ENCODE data around the gene GPER1. TPM values are rescaled to one million over a fixed set of nuclear protein-coding genes. Genes with fewer than 3 reads are reported as not detected.
A peak's percentile ranks its signal among the peaks of the same experiment; 100 is the strongest.
"Not testable (repeated sequence)": the region's sequence is repeated elsewhere in the genome, so short reads cannot be mapped to it uniquely, and the experiment has no call there.

Gene GPER1
- total RNA-seq (2014; rRNA removed; shearing (Covaris generic)) (22.9 and 34.9 TPM in 2 replicates), total RNA-seq (2022) (44.7 and 75.9 TPM in 2 replicates), Bru-seq, nascent RNA (percentile 58 among the genes with signal in this experiment), BruChase-seq, experiment 1, labeled RNA remaining after a 6-hour chase (percentile 57 among the genes with signal in this experiment), BruChase-seq, experiment 2, labeled RNA remaining after a 2-hour chase (percentile 75 among the genes with signal in this experiment)
- long read RNA-seq, transcript GPER1-205 (3 exons, 1,105 nt): minor isoform, 24 of 170 reads
- long read RNA-seq, transcript GPER1-202 (2 exons, 2,639 nt): minor isoform, 46 of 170 reads
- long read RNA-seq, transcript GPER1-201 (2 exons, 2,778 nt): major isoform, 71 of 170 reads
- long read RNA-seq, partial matches to known transcripts: 17 of 170 reads
- long read RNA-seq, other reads (novel, unspliced or antisense): 12 of 170 reads

- TF ChIP-seq CTCF (conservative IDR thresholded peaks at IDR 0.05; ENCODE audit: low read length) (no peak), EZH2phosphoT487 (IDR thresholded peaks at IDR 0.05; ENCODE audit: borderline replicate concordance, low read depth, low read length) (no peak)
- ChIA-PET POLR2A (interaction anchor here (1.0 kb wide), 1 partner anchor 56 kb away, joined by 3 read pairs; no protein-coding TSS in a partner anchor), CTCF (ENCODE audit: unreplicated experiment) (no interaction called here)
- no peaks in the 10 kb centered on the region for H3K9me2 ChIP-seq (ENCODE audit: insufficient read depth, low read length)
- peak within 1 kb of the TSS; percentile 91 for H3K27ac ChIP-seq (ENCODE audit: low read depth, low read length, poor library complexity, severe bottlenecking)
- H3K9me3 ChIP-seq (ENCODE audit: low read length): no peaks in the 10 kb centered on the region
- peaks cover 28% of the 10 kb centered on the region for H3K79me2 ChIP-seq (ENCODE audit: insufficient read depth, low read depth, low read length)
- H4K20me1 ChIP-seq (ENCODE audit: insufficient read depth, low read length): no peaks in the 10 kb centered on the region
- peaks cover 47% of the 10 kb centered on the region for H3K36me3 ChIP-seq (ENCODE audit: insufficient read depth, low read length)
- H2AFZ ChIP-seq (ENCODE audit: low read length): peak within 1 kb of the TSS; percentile 75; the same call in 1 of the 2 replicates
- peak within 1 kb of the TSS; percentile 76 for H3K4me3 ChIP-seq (ENCODE audit: low read depth, low read length, poor library complexity, severe bottlenecking)
- peak; percentile 38 for DNase-seq (ENCODE audit: low spot score)
- peak within 1 kb of the TSS; percentile 99 for H3K4me2 ChIP-seq (ENCODE audit: low read length)
- H3K4me1 ChIP-seq (ENCODE audit: insufficient read depth, low read length, poor library complexity, severe bottlenecking): peaks cover 49% of the 10 kb centered on the region
- BruUV-seq (replicated peaks): no TSS peak
- intact Hi-C loops (cut with micrococcal nuclease; ENCODE audit: unreplicated experiment): loop anchor here (2.0 to 5.0 kb wide), 2 partner anchors 64 to 419 kb away; no protein-coding TSS in a partner anchor
Measured at GRCh38 chr7:1087952-1088920, at the start of gene GPER1. TSS of gene GPER1 (plus strand) at chr7:1088113. CDS start at chr7:1091729, 3,616 bp downstream.

GRCh38 chr7:1040233-1040632 is 47.7 kb upstream of the GPER1 start:
- H3K4me3 ChIP-seq (ENCODE audit: low read depth, low read length, poor library complexity, severe bottlenecking); H3K36me3 ChIP-seq (ENCODE audit: insufficient read depth, low read length); H2AFZ ChIP-seq (ENCODE audit: low read length); intact Hi-C loops (cut with micrococcal nuclease; ENCODE audit: unreplicated experiment); H3K9me3 ChIP-seq (ENCODE audit: low read length); H3K4me2 ChIP-seq (ENCODE audit: low read length); BruUV-seq (replicated peaks); DNase-seq (ENCODE audit: low spot score); H3K79me2 ChIP-seq (ENCODE audit: insufficient read depth, low read depth, low read length); CTCF ChIA-PET (ENCODE audit: unreplicated experiment); H3K9me2 ChIP-seq (ENCODE audit: insufficient read depth, low read length); H3K27ac ChIP-seq (ENCODE audit: low read depth, low read length, poor library complexity, severe bottlenecking); H4K20me1 ChIP-seq (ENCODE audit: insufficient read depth, low read length): not testable (repeated sequence)
- peaks cover 15% of the 10 kb centered on the region for H3K4me1 ChIP-seq (ENCODE audit: insufficient read depth, low read length, poor library complexity, severe bottlenecking)
- POLR2A ChIA-PET: interaction anchor here (0.7 kb wide), 1 partner anchor 20 kb away, joined by 3 read pairs; no protein-coding TSS in a partner anchor

GRCh38 chr7:1040790-1041189 is 47.1 kb upstream of the GPER1 start:
- no peaks in the 10 kb centered on the region for H4K20me1 ChIP-seq (ENCODE audit: insufficient read depth, low read length)
- no peak overlapping the region for H3K4me3 ChIP-seq (ENCODE audit: low read depth, low read length, poor library complexity, severe bottlenecking)
- intact Hi-C loops (cut with micrococcal nuclease; ENCODE audit: unreplicated experiment): no loop called here
- no peaks in the 10 kb centered on the region for H3K79me2 ChIP-seq (ENCODE audit: insufficient read depth, low read depth, low read length)
- BruUV-seq (replicated peaks): no TSS peak
- H3K4me2 ChIP-seq (ENCODE audit: low read length): no peak overlapping the region
- H3K9me2 ChIP-seq (ENCODE audit: insufficient read depth, low read length): no peaks in the 10 kb centered on the region
- POLR2A ChIA-PET: interaction anchor here (0.7 kb wide), 1 partner anchor 19 kb away, joined by 3 read pairs; no protein-coding TSS in a partner anchor
- no peak for DNase-seq (ENCODE audit: low spot score)
- CTCF ChIA-PET (ENCODE audit: unreplicated experiment): no interaction called here
- no peak overlapping the region for H2AFZ ChIP-seq (ENCODE audit: low read length)
- TF ChIP-seq CTCF (conservative IDR thresholded peaks at IDR 0.05; ENCODE audit: low read length): no peak
- no peak for TF ChIP-seq EZH2phosphoT487 (IDR thresholded peaks at IDR 0.05; ENCODE audit: borderline replicate concordance, low read depth, low read length)
- no peak overlapping the region for H3K27ac ChIP-seq (ENCODE audit: low read depth, low read length, poor library complexity, severe bottlenecking)
- H3K36me3 ChIP-seq (ENCODE audit: insufficient read depth, low read length): no peaks in the 10 kb centered on the region; the same call in 1 of the 2 replicates
- H3K9me3 ChIP-seq (ENCODE audit: low read length): no peaks in the 10 kb centered on the region
- H3K4me1 ChIP-seq (ENCODE audit: insufficient read depth, low read length, poor library complexity, severe bottlenecking): peaks cover 15% of the 10 kb centered on the region

All from OCI-LY7 (cell line).